NCI-H1694 (cell line): ENCODE data around the gene ASIC4.

ENCODE experiments used
- DNase-seq: peaks from one replicate; lab custom pipeline; 2025; lab: John Stamatoyannopoulos, UW

ASIC4 gene

DNA sequence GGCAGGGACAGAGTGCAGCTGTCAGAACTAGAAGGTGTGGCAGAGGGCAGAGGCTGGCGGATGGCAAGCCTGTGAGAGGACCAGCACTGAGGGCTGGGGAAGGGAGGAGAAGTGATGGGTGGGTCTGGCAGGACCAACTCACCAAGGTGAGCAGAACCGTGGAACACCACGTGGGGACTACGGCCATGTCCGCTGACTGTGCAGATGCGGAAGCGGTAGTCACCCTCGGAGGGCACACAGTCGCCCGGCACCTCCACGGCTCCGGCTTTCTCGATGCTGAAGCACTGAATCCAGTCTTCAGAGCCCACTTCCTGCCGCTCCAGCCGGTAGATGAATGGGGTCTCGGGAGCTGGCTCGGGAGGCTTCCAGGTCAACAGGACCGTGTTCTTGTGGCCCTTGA is 52.8 kb downstream of the ASIC4 start:
- no peak for DNase-seq

DNA sequence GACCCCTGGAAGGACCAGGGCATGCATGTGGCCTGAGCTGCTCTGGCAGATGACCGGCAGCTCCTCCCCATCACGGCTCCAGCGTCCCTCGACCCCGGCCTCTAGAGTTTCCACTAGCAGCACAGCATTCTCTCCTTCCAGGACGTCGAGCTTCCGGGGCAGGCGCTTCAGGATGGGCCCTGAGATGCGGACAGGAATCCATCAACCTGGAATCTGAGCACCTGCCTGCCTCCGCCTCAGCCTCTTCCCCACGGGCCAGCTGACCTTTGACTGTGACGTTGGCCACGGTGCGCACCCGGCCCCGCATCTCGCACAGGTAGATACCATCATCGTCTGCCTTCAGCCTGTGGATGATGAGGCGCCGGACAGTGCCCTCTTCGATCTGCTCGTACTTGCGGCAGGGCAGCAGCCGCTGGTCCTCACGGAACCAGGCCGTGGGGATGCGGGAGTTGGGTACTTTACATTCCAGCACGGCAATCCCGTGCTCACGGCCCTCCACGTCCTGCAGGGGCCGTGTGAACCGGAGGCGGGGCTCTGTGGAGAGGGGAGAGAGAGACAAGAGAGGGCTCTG is 53.6 kb downstream of the ASIC4 start:
- no peak for DNase-seq

DNA sequence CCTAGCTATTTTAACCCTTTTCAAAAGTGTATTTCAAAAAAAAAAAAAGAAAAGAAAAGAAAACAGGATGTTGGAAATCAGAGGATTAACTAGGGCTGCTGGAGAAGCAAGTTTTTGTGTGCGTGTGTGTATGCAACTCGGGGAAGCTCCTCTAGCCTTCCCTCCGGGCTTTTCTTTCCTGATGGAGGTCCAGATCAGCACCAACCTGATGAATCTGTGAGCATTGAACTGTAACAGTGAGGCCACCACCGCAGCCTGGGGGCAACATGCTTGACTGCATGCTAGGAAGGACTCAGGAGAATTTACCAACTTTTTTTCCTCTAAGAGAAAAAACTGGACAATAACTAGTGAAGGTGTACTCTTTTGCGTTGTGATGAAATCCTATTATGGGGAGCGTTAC is 54.8 kb downstream of the ASIC4 start:
- no peak for DNase-seq

DNA sequence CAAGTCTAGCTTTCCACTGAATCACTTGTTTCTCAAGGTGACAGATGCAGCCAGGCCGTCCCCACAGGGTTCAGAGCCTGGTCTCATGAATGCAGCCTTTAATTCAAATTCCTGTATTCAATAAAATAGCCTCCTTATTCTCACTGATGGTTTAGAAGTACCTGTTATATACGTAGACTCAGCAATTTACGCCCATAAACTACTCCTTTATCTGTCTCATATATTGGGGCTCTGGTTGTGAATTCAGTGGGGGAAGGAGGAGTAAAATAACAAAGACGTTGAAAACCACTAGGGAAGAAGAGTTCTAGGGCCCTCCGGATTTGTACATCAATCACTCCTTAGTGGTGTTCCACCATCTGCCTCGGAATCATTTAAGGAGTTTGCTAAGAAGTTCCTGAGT is 55.4 kb downstream of the ASIC4 start:
- DNase-seq, result no peak

DNA sequence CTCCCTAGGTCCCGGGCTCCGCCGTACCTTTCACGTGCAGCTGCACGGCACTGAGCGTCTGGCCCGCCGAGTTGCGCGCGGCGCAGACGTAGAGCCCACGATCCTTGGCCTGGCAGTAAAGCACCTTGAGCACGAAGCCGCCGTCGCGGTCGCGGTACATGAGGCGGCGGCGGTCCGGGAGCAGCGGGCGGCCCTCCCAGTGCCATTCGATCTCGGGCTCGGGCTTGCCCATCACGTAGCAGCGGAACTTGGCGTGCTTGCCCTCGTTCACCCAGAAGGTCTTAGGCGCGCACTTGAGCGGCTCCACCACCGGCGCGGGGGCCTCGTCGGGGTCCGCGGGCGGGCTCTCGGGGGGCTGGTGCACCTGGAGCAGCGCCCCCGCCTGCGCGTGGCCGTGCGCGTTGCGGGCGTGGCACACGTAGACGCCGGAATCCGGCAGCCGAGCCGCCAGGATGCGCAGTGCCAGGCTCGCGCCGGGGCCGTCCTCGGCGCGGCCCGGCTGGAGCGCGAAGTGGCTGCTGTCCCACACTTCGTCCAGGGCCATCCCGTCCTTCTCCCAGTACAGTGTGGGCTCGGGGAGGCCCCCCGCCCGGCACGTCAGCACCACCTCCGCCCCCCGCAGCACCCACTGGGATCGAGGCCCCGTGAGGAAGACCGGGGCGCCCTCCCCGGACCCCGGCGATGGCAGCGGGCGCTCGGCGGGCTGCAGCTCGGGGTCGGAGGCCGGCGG is 56.1 kb downstream of the ASIC4 start:
- no peak for DNase-seq

DNA sequence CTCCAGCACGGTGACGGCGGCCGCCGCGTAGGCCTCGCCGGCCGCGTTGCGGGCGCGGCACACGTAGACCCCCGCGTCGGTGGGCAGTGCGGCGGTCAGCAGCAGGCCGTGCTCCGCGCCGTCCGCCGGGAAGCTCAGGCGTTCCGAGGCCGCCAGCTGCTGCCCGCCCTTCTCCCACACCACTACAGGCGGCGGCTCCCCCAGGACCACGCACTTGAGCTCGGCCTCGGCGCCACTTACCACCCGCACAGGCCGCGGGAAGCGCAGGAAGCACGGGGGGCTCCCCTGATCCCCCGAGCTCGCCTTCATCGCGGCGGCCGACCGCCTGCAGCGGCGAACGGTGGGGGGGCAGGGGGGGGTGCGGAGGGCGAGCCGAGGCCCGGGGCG is 56.6 kb downstream of the ASIC4 start:
- DNase-seq, result no peak

DNA sequence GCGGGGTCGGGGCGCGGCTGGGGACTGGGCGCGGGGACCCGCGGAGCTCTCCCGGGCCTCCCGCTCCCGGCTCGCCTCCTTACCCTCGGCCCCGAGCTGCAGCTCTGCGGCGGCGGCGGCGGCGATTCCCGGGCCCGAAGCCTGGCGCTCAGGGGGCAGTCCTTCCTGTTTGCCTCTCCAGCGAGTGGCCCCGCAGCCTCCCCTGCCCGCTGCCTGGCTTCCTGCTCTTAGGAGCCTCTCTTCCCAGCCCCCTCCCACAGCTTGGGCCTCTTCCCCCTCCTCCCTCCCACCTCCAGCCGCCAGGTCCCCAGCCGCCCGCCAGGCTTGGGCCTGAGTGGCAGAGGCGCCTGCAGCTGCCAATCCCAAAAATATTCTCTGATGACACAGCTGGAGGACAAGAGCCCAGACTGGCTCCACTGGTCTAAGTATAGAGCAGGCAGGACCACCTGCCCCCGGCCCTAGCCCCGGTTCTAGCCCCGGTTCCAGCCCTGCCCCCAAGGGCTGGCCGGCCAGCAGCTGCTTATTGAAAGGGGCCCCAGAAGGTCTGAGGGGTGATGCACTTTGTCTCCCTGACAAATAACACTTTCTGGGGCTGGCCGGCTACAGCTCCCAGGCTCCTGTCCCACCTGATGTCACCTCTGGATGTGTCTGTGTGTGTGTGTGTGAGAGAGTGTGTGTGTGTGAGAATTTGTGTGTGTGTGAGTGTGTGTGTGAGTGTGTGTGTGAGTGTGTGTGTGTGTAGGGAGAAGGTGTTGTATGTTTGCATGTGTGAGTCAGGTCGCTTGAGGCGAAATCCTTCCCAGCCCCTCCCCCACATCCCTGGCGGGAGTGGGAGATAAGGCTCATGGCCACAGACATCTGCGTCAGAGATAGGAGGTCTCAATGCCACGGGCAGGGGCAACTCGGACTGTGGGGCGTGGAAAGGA is 57.3 kb downstream of the ASIC4 start, which contains the start of gene OBSL1:
OBSL1 (minus strand) TSS at position 229 of the 926 bp plus-strand sequence. CDS start 307 bp downstream, outside the sequence.
- DNase-seq, result peak; percentile 44

DNA sequence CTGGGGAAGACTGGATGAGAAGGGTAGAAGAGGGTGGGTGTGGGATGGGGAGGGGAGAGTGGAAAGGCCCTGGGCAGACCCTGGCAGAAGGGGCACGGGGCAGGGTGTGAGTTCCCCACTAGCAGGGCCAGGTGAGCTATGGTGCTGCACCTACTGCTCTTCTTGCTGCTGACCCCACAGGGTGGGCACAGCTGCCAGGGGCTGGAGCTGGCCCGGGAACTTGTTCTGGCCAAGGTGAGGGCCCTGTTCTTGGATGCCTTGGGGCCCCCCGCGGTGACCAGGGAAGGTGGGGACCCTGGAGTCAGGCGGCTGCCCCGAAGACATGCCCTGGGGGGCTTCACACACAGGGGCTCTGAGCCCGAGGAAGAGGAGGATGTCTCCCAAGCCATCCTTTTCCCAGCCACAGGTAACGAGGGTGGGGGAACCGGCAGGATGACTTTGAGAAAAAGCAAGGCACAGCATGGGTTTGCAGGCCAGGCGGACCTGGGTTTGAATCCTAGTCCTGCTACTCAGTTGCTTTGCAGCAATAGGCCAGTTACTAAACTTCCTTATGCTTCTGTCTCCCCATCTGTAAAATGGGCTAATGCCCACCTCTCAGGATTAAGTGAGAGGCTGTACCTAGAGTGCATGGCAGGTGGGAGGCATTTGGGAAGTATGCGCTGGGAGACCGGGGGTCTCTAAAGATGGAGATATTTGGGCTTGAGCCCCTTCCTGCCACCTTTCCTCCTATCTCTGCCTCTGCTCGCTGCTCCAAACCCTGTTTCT is 58.1 kb downstream of the ASIC4 start, which contains the start of gene INHA:
INHA (plus strand) TSS at position 74 of the 765 bp plus-strand sequence; CDS start at position 139, 65 bp downstream.
- DNase-seq, result no peak

DNA sequence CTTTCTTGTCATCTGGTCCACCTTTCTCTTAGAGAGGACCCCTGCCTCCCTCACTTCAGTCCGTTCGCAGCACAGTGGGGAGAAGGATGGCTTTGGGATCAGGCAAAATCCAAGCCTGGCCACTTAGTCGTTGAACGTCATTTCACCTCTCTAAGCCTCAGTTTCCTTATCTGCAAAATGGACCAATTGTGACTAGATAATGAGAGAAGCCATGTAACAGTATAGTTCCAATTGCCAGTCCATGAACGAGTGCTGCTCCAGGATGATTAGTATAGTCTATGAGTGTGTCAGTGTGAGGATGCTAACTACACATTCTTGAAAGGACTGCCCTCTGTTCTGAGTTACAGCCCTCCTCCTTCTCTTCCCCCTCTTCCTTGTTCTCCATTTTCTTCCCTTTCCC is 58.9 kb downstream of the ASIC4 start:
- DNase-seq, result no peak

DNA sequence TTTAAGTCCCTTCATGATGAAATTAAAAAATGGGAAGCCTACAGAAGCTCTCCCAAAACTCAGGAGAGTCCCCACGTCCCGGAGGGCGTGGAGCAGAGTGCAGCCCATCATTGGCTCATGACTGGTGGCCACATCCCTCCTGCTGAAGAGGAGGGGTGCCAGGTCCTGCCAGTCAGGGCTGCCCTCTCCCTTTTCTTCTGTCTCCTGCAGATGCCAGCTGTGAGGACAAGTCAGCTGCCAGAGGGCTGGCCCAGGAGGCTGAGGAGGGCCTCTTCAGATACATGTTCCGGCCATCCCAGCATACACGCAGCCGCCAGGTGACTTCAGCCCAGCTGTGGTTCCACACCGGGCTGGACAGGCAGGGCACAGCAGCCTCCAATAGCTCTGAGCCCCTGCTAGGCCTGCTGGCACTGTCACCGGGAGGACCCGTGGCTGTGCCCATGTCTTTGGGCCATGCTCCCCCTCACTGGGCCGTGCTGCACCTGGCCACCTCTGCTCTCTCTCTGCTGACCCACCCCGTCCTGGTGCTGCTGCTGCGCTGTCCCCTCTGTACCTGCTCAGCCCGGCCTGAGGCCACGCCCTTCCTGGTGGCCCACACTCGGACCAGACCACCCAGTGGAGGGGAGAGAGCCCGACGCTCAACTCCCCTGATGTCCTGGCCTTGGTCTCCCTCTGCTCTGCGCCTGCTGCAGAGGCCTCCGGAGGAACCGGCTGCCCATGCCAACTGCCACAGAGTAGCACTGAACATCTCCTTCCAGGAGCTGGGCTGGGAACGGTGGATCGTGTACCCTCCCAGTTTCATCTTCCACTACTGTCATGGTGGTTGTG is 60.4 kb downstream of the ASIC4 start:
- no peak for DNase-seq

DNA sequence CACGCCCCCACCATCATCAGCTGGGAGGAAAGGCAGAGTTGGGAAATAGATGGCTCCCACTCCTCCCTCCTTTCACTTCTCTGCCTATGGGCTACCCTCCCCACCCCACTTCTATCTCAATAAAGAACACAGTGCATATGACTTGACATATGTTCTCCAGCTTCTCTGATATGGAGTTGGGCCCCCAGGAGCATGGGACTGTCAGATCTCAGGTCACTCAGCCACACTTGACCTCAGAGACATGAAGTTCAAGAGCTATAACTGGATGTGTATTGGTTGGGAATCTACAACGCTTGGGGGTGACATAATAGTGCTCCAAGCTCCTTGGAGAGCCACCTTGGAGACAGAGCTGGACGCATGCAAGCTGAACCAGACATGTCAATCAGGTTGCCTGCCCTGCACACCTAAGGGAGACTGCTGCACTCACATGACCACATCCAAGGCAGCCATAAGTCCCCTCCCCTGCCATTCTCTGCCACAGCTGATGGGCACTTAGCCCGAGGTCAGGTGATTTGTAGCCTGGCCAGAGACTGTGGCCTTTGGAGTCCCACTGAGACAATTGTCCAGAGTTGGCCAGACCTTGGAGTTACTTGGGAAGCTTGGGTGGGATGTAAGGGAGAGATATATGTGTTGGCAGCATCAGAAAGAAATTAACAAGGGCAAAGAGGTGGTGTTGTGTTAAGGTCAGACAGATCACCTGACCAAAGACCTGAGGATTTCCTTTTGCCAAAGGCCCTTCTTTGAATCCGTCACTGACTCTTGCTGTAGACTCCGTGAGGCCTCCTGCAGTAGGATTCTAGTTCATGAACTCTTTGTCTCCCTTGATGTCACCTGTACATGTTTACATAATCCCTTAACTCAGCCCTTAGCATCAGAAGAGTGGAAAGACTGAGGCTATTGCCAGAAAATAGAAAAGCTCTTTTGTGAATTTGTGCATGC is 61.6 kb downstream of the ASIC4 start:
- DNase-seq, result no peak

DNA sequence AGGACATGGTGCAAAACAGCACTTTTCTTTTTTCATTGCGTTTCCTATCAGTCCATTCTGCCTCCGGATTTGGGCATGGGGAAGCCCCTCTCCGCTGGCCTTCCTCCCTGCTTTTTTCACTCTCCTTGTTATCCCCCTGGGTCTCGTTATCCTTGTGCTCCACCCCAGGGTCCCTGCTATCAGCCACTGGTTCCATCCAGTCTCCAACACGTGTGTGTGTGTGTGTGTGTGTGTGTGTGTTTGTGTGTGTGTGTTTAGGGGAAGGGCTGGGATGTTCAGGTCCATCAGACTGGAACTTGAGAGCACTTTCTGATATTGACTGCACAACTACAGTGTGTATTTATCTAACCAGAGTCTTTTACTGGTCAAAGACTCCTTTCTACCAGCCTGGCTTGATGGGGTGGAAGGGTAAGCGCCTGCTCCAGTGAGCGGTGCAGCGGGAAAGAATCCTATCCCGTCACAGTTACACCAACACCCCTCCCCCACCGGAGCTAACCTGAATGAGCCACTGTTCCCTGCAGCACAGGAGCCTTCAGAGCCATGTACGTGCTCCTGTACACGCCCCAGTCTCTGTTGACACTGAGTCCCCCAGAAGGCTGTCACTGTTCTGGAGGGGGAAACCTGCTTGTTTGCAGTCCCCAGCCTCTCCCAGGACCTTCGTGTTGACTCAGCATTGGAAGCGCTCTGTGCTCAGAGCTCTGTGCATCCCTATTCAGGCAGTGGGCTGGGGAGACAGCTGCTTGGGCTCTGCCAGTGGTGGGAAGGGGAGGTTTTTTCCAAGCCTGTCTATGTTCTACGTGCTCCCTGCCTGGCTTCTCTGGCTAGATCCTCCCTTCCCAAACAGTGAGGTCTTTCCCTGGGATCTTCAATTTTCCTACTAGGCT is 62.5 kb downstream of the ASIC4 start:
- no peak for DNase-seq

DNA sequence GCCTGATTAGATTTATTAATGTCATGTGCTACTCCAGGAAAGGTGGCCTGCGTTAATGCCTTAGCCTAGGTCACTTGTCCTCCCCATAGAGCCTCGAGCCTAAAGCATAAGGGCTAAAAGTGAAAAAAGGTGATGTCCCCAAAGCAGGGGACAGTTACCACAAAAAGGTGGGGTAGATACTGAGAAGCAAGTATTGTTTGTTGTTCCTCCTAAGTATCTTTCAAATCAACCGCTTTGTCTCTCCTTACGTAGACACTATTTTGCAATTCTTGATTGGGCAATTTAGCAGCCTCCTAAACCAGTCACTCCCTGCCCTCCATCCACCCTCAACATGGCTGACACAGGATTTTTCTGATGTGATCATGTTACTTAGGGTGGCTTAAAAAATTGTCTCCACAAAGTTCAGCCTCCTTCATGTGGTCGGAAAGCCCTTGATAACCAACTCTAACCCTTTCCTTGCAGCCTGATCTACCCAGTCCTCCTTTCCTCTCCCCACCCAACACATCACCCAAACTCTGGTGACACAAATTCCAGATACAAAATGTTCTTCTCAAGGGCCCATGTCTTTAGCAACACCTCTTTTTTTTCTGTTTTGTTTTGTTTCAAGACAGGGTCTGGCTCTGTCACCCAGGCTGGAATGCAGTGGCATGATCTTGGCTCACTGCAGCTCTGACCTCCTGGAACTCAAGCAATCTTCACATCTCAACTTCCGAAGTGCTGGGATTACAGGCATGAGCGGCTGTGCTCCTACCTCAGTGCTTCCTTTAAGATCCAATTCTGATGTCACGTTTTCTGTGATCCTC is 64.7 kb downstream of the ASIC4 start:
- DNase-seq, result no peak

DNA sequence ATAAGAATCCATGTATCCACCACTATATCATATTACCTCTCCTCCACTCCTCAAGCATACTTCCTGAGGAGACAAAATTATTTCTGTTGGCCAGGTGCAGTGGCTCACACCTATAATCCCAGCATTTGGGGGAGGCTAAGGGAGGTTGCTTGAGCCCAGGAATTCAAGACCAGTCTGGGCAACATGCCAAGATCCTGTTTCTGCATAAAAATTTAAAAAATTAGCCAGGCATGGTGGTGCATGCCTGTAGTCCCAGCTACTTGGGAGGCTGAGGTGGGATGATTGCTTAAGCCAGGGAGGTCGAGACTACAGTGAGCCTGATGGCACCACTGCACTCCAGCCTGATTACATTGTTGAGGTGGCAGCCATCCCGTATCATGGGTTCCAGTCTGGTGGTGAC is 67.1 kb downstream of the ASIC4 start:
- DNase-seq, result no peak
